Liver (tissue), 3 donors: Measurements from ENCODE around the gene SLC35A3.

Source experiments
- FOXA1 ChIP-seq: IDR thresholded peaks from 2 replicates; pipeline ENCODE4 v1.6.1; 2016; ENCODE audit warnings: antibody characterized with exemption
- GABPA ChIP-seq, 2 donors: IDR thresholded peaks in 1 of 2; conservative IDR thresholded peaks in 1 of 2; 2 replicates each; pipeline ENCODE4 v1.6.1; 2016; ENCODE audit warnings: antibody characterized with exemption in 2 of 2, mild to moderate bottlenecking in 1 of 2, moderate library complexity in 1 of 2
- HNF4A ChIP-seq, 2 donors: conservative IDR thresholded peaks; 2 replicates each; pipeline ENCODE4 v1.6.1; 2016; ENCODE audit warnings: antibody characterized with exemption in 2 of 2, mild to moderate bottlenecking in 2 of 2
- JUND ChIP-seq, 2 donors: IDR thresholded peaks; 2 replicates each; pipeline ENCODE4 v1.6.1; 2016; ENCODE audit warnings: antibody characterized with exemption in 2 of 2
- RAD21 ChIP-seq, 2 donors: IDR thresholded peaks; 2 replicates each; pipeline ENCODE4 v1.6.1; 2016; ENCODE audit warnings: antibody characterized with exemption in 2 of 2, mild to moderate bottlenecking in 2 of 2
- SP1 ChIP-seq: IDR thresholded peaks from 2 replicates; pipeline ENCODE4 v1.6.1; 2018; ENCODE audit warnings: antibody characterized with exemption, mild to moderate bottlenecking
- TAF1 ChIP-seq: conservative IDR thresholded peaks from 2 replicates; pipeline ENCODE4 v1.6.1; 2016; ENCODE audit warnings: antibody characterized with exemption, mild to moderate bottlenecking
- YY1 ChIP-seq: IDR thresholded peaks from 2 replicates; pipeline ENCODE4 v1.6.1; 2016; ENCODE audit warnings: antibody characterized with exemption, mild to moderate bottlenecking
- TF ChIP-seq, protein P1 (sequence below): fragments of 150-350 bp; IDR thresholded peaks from 2 replicates; pipeline ENCODE4 v1.5.1; 2017; ENCODE audit warnings: improper control_type of control experiment, low read depth, low read length; ENCODE audit not compliant: missing input control
- TF ChIP-seq, protein P2 (sequence below): IDR thresholded peaks from 2 replicates; pipeline ENCODE4 v1.6.1; 2016; ENCODE audit warnings: antibody characterized with exemption
- TF ChIP-seq, protein P3 (sequence below): IDR thresholded peaks from 2 replicates; pipeline ENCODE4 v1.6.1; 2016; ENCODE audit warnings: antibody characterized with exemption, mild to moderate bottlenecking
- TF ChIP-seq, protein P4 (sequence below): IDR thresholded peaks from 2 replicates; pipeline ENCODE4 v1.6.1; 2016; ENCODE audit warnings: antibody characterized with exemption
- donor health status: healthy.
- donor health status: healthy.

DNA sequence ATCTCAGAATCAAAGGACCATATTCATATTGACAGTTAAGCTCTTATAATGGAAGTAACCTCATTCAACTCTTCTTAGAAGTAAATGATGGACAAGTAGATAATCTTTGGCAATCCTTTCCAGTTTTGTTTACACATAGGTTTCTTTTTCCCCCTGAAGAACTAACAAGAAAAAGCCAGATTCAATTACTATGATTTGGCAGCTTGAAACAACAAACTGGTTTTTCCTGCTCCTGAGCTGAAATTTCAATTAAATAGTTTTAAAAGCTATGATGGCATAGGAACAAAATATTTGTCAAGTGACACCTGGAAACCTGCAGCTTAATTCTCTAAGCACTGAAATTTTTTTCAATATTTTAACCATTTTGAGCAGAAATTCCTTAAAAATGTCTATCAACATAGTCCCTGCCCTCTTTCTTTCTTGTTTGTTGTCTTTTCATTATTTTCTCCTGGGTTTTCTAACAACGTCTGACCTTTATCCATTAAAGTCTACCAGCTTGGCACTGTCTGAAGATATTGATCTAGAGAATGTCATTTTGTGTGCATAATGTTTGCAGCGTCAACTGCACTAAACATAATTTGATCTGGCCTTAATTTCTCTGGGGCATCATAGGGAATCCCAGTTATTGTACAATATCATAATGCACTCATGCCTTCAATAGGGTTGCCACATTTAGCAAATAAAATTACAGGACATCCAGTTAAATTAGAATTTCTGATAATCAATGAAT is 4.0 kb upstream of the SLC35A3 start:
- TF ChIP-seq, protein P1, sequence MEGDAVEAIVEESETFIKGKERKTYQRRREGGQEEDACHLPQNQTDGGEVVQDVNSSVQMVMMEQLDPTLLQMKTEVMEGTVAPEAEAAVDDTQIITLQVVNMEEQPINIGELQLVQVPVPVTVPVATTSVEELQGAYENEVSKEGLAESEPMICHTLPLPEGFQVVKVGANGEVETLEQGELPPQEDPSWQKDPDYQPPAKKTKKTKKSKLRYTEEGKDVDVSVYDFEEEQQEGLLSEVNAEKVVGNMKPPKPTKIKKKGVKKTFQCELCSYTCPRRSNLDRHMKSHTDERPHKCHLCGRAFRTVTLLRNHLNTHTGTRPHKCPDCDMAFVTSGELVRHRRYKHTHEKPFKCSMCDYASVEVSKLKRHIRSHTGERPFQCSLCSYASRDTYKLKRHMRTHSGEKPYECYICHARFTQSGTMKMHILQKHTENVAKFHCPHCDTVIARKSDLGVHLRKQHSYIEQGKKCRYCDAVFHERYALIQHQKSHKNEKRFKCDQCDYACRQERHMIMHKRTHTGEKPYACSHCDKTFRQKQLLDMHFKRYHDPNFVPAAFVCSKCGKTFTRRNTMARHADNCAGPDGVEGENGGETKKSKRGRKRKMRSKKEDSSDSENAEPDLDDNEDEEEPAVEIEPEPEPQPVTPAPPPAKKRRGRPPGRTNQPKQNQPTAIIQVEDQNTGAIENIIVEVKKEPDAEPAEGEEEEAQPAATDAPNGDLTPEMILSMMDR, result no peak
- TF ChIP-seq RAD21 (IDR thresholded peaks at IDR 0.05) (no peak), TAF1 (no peak), HNF4A (conservative IDR thresholded peaks at IDR 0.05) (peak; percentile 28 to 47), SP1 (no peak), YY1 (peak; percentile 29), JUND (IDR thresholded peaks at IDR 0.05) (no peak), GABPA (IDR thresholded peaks at IDR 0.05 in 1 of 2, conservative IDR thresholded peaks at IDR 0.05 in 1 of 2) (no peak), FOXA1 (no peak)
- TF ChIP-seq, protein P2, sequence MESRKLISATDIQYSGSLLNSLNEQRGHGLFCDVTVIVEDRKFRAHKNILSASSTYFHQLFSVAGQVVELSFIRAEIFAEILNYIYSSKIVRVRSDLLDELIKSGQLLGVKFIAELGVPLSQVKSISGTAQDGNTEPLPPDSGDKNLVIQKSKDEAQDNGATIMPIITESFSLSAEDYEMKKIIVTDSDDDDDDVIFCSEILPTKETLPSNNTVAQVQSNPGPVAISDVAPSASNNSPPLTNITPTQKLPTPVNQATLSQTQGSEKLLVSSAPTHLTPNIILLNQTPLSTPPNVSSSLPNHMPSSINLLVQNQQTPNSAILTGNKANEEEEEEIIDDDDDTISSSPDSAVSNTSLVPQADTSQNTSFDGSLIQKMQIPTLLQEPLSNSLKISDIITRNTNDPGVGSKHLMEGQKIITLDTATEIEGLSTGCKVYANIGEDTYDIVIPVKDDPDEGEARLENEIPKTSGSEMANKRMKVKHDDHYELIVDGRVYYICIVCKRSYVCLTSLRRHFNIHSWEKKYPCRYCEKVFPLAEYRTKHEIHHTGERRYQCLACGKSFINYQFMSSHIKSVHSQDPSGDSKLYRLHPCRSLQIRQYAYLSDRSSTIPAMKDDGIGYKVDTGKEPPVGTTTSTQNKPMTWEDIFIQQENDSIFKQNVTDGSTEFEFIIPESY, result no peak
- TF ChIP-seq, protein P3, sequence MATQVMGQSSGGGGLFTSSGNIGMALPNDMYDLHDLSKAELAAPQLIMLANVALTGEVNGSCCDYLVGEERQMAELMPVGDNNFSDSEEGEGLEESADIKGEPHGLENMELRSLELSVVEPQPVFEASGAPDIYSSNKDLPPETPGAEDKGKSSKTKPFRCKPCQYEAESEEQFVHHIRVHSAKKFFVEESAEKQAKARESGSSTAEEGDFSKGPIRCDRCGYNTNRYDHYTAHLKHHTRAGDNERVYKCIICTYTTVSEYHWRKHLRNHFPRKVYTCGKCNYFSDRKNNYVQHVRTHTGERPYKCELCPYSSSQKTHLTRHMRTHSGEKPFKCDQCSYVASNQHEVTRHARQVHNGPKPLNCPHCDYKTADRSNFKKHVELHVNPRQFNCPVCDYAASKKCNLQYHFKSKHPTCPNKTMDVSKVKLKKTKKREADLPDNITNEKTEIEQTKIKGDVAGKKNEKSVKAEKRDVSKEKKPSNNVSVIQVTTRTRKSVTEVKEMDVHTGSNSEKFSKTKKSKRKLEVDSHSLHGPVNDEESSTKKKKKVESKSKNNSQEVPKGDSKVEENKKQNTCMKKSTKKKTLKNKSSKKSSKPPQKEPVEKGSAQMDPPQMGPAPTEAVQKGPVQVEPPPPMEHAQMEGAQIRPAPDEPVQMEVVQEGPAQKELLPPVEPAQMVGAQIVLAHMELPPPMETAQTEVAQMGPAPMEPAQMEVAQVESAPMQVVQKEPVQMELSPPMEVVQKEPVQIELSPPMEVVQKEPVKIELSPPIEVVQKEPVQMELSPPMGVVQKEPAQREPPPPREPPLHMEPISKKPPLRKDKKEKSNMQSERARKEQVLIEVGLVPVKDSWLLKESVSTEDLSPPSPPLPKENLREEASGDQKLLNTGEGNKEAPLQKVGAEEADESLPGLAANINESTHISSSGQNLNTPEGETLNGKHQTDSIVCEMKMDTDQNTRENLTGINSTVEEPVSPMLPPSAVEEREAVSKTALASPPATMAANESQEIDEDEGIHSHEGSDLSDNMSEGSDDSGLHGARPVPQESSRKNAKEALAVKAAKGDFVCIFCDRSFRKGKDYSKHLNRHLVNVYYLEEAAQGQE, result no peak
- TF ChIP-seq, protein P4, sequence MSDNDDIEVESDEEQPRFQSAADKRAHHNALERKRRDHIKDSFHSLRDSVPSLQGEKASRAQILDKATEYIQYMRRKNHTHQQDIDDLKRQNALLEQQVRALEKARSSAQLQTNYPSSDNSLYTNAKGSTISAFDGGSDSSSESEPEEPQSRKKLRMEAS, result no peak
